ENCODE results near the gene LENEP.
"Not testable (repeated sequence)": the region's sequence is repeated elsewhere in the genome, so short reads cannot be mapped to it uniquely, and the experiment has no call there.

The LENEP gene

GRCh38 chr1:154974808-154975408, 18.5 kb upstream of the LENEP start:
- ChIA-PET CTCF (interaction anchor here (1.0 to 13.1 kb wide), 4 partner anchors 14 to 110 kb away, joined by 3 to 176 read pairs (median 26); partner anchors contain the start of genes LENEP, PBXIP1 and PYGO2), POLR2A (interaction anchor here (0.6 to 3.7 kb wide), 4 partner anchors 9 to 28 kb away, joined by 3 to 17 read pairs (median 10); partner anchors contain the start of genes FLAD1, PBXIP1 and PYGO2)
- H3K4me3 ChIP-seq (ENCODE audit: low read depth, low read length): peak overlapping the region; percentile 68
- no peak for TF ChIP-seq CTCF (IDR thresholded peaks at IDR 0.05; ENCODE audit: insufficient read depth, low read length, missing control alignments)
- DNase-seq (ENCODE audit: low read depth, low spot score): peak; percentile 42

DNA sequence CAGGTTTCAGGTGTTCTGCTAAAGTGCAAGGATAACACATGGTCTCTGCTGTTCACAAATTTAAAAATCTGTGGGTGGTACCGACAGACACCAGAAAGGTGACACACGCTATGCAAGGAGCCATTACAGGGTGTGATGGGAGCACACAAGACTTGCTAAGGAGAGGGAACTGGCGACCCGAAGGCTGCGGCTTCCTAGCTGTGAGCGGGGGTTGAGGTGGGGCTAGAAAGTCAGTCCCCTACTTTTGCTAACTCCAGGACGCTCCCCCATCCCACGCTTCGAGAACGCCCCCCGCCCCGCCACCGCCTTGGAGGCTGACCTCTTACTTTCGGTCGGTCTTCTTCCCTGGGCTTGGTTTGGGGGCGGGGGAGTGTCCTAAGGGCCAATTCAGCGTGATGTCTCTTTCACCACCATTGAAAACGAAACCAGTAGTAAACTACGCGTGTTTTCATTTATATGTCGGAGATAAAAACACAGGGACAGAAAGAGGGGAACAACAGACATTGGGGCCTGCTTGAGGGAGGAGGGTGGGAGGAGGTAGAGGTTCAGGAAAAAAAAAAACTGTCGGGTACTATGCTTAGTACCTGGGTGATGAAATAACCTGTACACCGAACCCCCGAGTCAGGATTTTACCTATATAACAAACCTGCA, 17.9 kb upstream of the LENEP start:
- no peak for DNase-seq (ENCODE audit: low read depth, low spot score)
- POLR2A ChIA-PET: interaction anchor here (0.6 to 3.7 kb wide), 4 partner anchors 8 to 28 kb away, joined by 3 to 17 read pairs (median 10); partner anchors contain the start of genes FLAD1, PBXIP1 and PYGO2
- peak overlapping the region; percentile 68 for H3K4me3 ChIP-seq (ENCODE audit: low read depth, low read length)
- TF ChIP-seq CTCF (IDR thresholded peaks at IDR 0.05; ENCODE audit: insufficient read depth, low read length, missing control alignments): no peak
- CTCF ChIA-PET: interaction anchor here (1.0 to 13.1 kb wide), 4 partner anchors 20 to 28 kb away, joined by 3 to 176 read pairs (median 3); partner anchors contain the start of genes LENEP, PBXIP1 and ZBTB7B

- CTCF ChIA-PET: interaction anchor here (0.7 to 13.1 kb wide), 5 partner anchors 16 to 107 kb away, joined by 3 to 176 read pairs (median 3); partner anchors contain the start of genes LENEP and PYGO2
- POLR2A ChIA-PET; H3K4me3 ChIP-seq (ENCODE audit: low read depth, low read length); DNase-seq (ENCODE audit: low read depth, low spot score): not testable (repeated sequence)
Measured at GRCh38 chr1:154977762-154978161, 15.6 kb upstream of the LENEP start.

DNA sequence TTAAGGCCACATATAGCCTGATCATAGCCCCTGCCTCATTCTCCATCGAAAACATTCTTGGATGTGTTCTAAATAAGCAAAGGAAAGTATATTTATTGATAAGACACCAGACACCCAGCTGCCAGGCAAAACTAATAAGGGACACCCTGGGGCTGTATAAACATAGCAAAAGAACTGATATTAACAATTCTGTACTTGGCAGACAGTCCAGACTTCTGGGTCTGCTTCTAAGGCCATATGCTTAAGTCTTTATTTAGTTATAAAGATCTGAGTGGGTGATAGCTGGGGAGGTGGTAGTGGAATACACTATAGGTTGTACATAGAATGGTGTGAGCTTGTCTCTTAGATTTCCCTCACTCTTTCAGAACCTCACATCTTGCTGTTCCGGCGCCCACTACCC, 15.0 kb upstream of the LENEP start:
- ChIA-PET CTCF (interaction anchor here (0.7 to 13.1 kb wide), 4 partner anchors 18 to 107 kb away, joined by 3 to 176 read pairs (median 4); partner anchors contain the start of gene LENEP), POLR2A (no interaction called here)
- no peak for DNase-seq (ENCODE audit: low read depth, low spot score)
- no peak overlapping the region for H3K4me3 ChIP-seq (ENCODE audit: low read depth, low read length)
- TF ChIP-seq CTCF (IDR thresholded peaks at IDR 0.05; ENCODE audit: insufficient read depth, low read length, missing control alignments): no peak

DNA sequence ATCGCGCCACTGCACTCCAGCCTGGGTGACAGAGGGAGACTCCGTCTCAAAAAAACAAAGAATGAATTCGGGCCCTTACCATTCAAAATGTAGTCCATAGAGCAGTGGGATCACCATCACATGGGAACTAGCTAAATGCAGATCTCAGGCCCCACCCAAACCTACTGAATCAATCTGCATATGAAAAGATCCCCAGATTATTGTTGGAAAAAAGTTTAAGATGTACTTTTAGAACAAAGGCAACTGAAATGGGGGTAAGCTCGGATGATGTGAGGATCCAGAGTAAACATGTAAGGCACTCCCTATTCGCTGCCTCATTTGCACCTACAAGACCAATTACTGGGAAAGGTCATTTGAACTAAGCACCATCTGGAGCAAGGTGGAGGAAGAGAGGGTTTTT, 11.0 kb upstream of the LENEP start:
- CTCF ChIA-PET: interaction anchor here (0.8 to 7.7 kb wide), 7 partner anchors 12 to 69 kb away, joined by 3 to 119 read pairs (median 4); partner anchors contain the start of genes ADAM15, LENEP, PBXIP1 and SHC1
- DNase-seq (ENCODE audit: low read depth, low spot score): no peak
- POLR2A ChIA-PET: interaction anchor here (2.7 kb wide), 1 partner anchor 12 kb away, joined by 16 read pairs; the partner anchor contains the start of gene LENEP

More for the DNA sequence above, 11.0 kb upstream of the LENEP start:
- no peak for TF ChIP-seq CTCF (IDR thresholded peaks at IDR 0.05; ENCODE audit: insufficient read depth, low read length, missing control alignments)
- peak overlapping the region; percentile 53 for H3K4me3 ChIP-seq (ENCODE audit: low read depth, low read length)
